ENCODE data around the gene UTP18. TPM values are rescaled to one million over a fixed set of nuclear protein-coding genes. Genes with fewer than 3 reads are reported as not detected.
"Not testable (repeated sequence)": the region's sequence is repeated elsewhere in the genome, so short reads cannot be mapped to it uniquely, and the experiment has no call there.

Gene UTP18
- total RNA-seq, 6 donors from 2014 or later = 18.9 to 40.0 (median 33.3) TPM

- ATAC-seq (ENCODE audit: low FRiP score in 2 of 2) = no peak
- Histone ChIP-seq H3K27me3 (no peaks in the 10 kb centered on the region), H3K4me3 (no peak overlapping the region), H3K4me1 (peaks cover 19 to 40% (median 32%) of the 10 kb centered on the region in 4 donors), H3K27ac (no peak overlapping the region), H3K36me3 (peaks cover 5 to 52% (median 10%) of the 10 kb centered on the region in 4 donors), H3K9me3 (no peaks in the 10 kb centered on the region)
- WGBS, 2 donors = 88 to 94% methylated on average over 3 of the region's 3 CpGs
- DNase-seq = no peak
- no peak for TF ChIP-seq POLR2AphosphoS5 (IDR thresholded peaks at IDR 0.05)
- TF ChIP-seq CTCF (IDR thresholded peaks at IDR 0.05) = no peak
- no peak for TF ChIP-seq POLR2A (IDR thresholded peaks at IDR 0.05)
- no peak for TF ChIP-seq EP300 (IDR thresholded peaks at IDR 0.05)
These were observed 2.7 kb downstream of the UTP18 start for GRCh38 chr17:51263006-51263405.

GRCh38 chr17:51264466-51264865 is 4.1 kb downstream of the UTP18 start:
- 79 to 94% methylated on average over 4 of the region's 4 CpGs for WGBS, 2 donors
- ATAC-seq (ENCODE audit: low FRiP score in 2 of 2); H3K27me3 ChIP-seq; DNase-seq; H3K9me3 ChIP-seq; H3K4me3 ChIP-seq; H3K27ac ChIP-seq: not testable (repeated sequence)
- Histone ChIP-seq H3K36me3 (peaks cover 6 to 65% (median 16%) of the 10 kb centered on the region in 4 donors), H3K4me1 (peaks cover 6 to 26% (median 19%) of the 10 kb centered on the region in 4 donors)

- DNase-seq (no peak), ATAC-seq (ENCODE audit: low FRiP score in 2 of 2) (no peak)
- H3K27ac ChIP-seq = no peak overlapping the region
- H3K9me3 ChIP-seq = no peaks in the 10 kb centered on the region
- H3K4me1 ChIP-seq = no peaks in the 10 kb centered on the region
- TF ChIP-seq POLR2AphosphoS5 (IDR thresholded peaks at IDR 0.05) = no peak
- TF ChIP-seq CTCF (IDR thresholded peaks at IDR 0.05) = no peak
- no peak for TF ChIP-seq POLR2A (IDR thresholded peaks at IDR 0.05)
- TF ChIP-seq EP300 (IDR thresholded peaks at IDR 0.05) = no peak
- H3K4me3 ChIP-seq = no peak overlapping the region
- 90 to 96% methylated on average over 6 of the region's 6 CpGs for WGBS, 2 donors
- H3K36me3 ChIP-seq = peaks cover 12 to 90% (median 33%) of the 10 kb centered on the region in 4 donors
- H3K27me3 ChIP-seq = no peaks in the 10 kb centered on the region
These were observed 9.6 kb downstream of the UTP18 start for GRCh38 chr17:51269991-51270390.

- no peak for ATAC-seq (ENCODE audit: low FRiP score in 2 of 2)
- 32 to 43% methylated on average over 1 of the region's 1 CpG for WGBS, 2 donors
- H3K4me1 ChIP-seq = no peaks in the 10 kb centered on the region
These were observed 10.3 kb downstream of the UTP18 start for GRCh38 chr17:51270636-51271035.

GRCh38 chr17:51272812-51273211 is 12.5 kb downstream of the UTP18 start:
- H3K27ac ChIP-seq = no peak overlapping the region
- DNase-seq = no peak
- no peak for ATAC-seq (ENCODE audit: low FRiP score in 2 of 2)
- 100% methylated on average over 1 of the region's 1 CpG for WGBS, 2 donors
- no peak for TF ChIP-seq CTCF (IDR thresholded peaks at IDR 0.05)
- TF ChIP-seq POLR2A (IDR thresholded peaks at IDR 0.05) = no peak
- TF ChIP-seq POLR2AphosphoS5 (IDR thresholded peaks at IDR 0.05) = no peak
- no peak for TF ChIP-seq EP300 (IDR thresholded peaks at IDR 0.05)
- H3K4me3 ChIP-seq = no peak overlapping the region
- no peaks in the 10 kb centered on the region for H3K9me3 ChIP-seq
- peaks cover 22 to 88% (median 45%) of the 10 kb centered on the region in 4 donors for H3K36me3 ChIP-seq
- no peaks in the 10 kb centered on the region for H3K27me3 ChIP-seq
- no peaks in the 10 kb centered on the region for H3K4me1 ChIP-seq

More at GRCh38 chr17:51270636-51271035, 10.3 kb downstream of the UTP18 start:
- Histone ChIP-seq H3K27me3 (no peaks in the 10 kb centered on the region), H3K4me3 (no peak overlapping the region), H3K9me3 (no peaks in the 10 kb centered on the region), H3K27ac (no peak overlapping the region), H3K36me3 (peaks cover 12 to 88% (median 36%) of the 10 kb centered on the region in 4 donors)
- no peak for DNase-seq
- TF ChIP-seq POLR2A (IDR thresholded peaks at IDR 0.05) (no peak), EP300 (IDR thresholded peaks at IDR 0.05) (no peak), CTCF (IDR thresholded peaks at IDR 0.05) (no peak), POLR2AphosphoS5 (IDR thresholded peaks at IDR 0.05) (no peak)
